HG03025 (cell line): ENCODE measurements around the gene RNF138.
"Not testable (repeated sequence)": the region's sequence is repeated elsewhere in the genome, so short reads cannot be mapped to it uniquely, and the experiment has no call there.

Experiments
- ATAC-seq: cut with Tn5 transposase; IDR thresholded peaks from one replicate; pipeline ENCODE4 v1.9.1; 2021; ENCODE audit warnings: mild to moderate bottlenecking, moderate library complexity; ENCODE audit not compliant: unreplicated experiment, low FRiP score

RNF138 gene

DNA sequence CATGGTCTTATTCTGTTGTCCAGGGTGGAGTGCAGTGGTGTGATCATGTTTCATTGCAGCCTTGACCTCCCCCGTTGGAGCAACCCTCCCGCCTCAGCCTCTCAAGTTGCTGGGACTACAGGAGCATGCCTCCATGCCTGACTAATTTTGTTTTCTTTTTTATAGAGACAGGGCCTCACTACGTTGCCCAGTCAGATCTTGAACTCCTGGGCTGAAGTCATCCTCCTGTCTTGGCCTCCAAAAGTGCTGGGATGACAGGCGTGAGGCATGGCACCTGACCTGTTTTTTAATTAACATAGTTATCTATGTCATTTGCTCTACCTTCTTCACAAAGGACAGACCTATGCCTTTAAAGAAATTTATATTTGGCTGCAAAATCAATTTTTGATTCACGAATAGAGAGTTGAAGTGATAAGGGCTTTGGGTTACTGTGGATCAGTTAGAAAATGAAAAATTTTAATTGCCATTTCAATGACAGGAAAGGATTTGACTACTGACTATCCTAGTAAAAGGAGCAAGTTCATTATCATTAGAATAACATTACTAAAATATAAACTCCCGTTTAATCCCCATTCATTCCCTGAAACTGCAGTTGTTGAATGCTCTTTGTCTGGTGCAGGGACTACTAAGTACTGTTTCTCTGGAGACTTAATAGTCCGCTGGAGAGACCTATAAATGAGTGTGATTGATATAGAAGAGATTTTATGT lies 3.7 kb downstream of the RNF138 start:
- ATAC-seq, result no peak

GRCh38 chr18:32095900-32096229 lies 4.2 kb downstream of the RNF138 start:
- no peak for ATAC-seq

DNA sequence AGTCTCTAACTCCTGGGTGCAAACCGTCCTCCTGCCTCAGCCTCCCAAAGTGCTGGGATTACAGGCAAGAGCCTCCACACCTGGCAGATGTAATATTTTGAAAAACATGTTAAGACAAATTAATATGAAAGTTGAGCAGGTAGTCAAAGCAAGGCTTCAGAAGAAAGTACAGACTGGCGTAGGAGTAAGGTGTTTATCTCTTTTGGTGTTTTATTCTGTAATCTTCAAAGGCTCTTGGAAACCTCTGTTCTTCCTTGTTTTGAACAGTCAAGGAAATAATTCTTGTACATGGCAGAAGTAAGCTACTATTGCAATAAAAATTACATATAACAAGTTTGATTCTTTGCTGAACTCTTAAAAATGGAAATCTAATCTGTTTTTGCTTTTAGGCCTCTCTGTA lies 5.3 kb downstream of the RNF138 start:
- no peak for ATAC-seq

- ATAC-seq, result no peak
Measured at GRCh38 chr18:32104516-32104915, 12.8 kb downstream of the RNF138 start.

DNA sequence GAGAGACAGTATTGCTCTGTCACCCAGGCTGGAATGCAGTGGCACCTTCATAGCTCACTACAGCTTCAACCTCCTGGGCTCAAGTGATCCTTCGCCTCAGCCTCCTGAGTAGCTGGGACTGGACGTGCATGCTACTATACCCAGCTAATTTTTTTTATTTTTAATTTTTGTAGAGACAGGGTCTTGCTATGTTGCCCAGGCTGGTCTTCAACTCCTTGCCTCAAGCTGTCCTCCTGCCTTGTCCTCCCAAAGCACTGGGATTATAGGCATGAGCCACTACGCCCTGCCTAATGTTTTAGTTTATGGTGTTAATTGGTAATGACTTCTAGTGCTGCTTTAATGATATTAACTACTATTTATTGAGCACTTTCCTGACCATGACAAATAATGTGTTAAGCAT lies 18.3 kb downstream of the RNF138 start:
- no peak for ATAC-seq

GRCh38 chr18:32111706-32112105 lies 20.0 kb downstream of the RNF138 start:
- no peak for ATAC-seq

- no peak for ATAC-seq
Measured at GRCh38 chr18:32112826-32113225, 21.2 kb downstream of the RNF138 start.

DNA sequence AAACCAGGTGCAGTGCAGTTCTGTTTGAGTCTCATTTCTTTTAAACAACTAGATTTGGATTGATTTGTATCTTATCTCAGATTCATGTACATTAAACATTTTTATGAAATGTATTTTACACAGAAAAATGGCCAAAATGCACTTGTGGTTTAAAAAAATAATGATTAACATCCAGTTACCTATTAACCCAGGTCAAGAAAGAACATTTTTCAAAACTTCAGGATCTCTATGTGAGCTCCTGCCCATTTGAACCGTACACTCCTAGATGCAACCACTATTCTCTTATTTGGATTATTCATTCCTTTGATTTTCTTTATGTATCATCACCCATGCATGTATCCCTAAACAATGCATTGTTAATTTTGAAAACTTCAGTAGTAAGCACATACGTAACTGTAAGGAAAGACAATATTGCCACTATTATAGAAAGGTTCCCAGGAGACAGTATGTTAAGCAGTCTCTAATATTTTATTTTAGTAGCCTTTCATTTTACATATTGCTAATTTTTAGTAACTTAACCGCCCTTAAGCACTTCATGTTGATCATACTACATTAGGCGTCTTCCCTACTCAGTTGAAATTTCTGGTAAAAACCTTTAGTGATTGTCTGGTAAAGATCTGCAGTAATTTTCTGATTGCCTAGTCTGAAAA lies 22.7 kb downstream of the RNF138 start:
- ATAC-seq, result no peak

- ATAC-seq, result no peak
Measured at GRCh38 chr18:32122039-32122438, 30.4 kb downstream of the RNF138 start.

GRCh38 chr18:32126538-32126937 lies 34.9 kb downstream of the RNF138 start:
- no peak for ATAC-seq

DNA sequence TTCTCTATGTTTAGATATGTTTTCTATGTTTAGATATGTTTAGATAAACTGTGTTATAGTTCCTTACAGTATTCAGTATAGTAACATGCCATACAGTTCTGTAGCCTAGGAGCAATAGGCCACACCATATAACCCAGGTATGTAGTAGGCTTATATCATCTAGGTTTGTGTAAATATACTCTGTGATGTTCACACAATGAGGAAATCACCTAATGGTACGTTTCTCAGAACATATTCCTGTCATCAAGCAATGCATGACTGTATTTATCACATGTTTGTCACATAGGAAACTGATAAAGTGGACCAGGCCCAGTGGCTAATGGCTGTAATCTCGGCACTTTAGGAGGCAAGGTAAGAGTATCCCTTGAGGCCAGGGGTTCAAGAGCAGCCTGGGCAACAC lies 44.0 kb downstream of the RNF138 start:
- no peak for ATAC-seq

GRCh38 chr18:32138332-32138982 lies 46.8 kb downstream of the RNF138 start:
- ATAC-seq, result no peak

DNA sequence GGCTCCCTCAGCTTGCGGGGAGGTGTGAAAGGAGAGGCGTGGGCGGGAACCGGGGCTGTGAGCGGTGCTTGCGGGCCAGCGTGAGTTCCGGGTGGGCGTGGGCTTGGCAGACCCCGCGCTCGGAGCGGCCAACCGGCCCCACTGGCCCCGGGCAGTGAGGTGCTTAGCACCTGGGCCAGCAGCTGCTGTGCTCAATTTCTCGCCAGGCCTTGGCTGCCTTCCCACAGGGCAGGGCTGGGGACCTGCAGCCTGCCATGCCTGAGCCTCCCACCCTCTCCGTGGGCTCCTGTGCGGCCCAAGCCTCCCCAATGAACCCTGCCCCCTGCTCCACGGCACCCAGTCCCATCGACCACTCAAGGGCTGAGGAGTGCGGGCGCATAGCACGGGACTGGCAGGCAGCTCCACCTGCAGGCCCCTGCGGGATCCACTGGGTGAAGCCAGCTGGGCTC lies 48.2 kb downstream of the RNF138 start:
- no peak for ATAC-seq

DNA sequence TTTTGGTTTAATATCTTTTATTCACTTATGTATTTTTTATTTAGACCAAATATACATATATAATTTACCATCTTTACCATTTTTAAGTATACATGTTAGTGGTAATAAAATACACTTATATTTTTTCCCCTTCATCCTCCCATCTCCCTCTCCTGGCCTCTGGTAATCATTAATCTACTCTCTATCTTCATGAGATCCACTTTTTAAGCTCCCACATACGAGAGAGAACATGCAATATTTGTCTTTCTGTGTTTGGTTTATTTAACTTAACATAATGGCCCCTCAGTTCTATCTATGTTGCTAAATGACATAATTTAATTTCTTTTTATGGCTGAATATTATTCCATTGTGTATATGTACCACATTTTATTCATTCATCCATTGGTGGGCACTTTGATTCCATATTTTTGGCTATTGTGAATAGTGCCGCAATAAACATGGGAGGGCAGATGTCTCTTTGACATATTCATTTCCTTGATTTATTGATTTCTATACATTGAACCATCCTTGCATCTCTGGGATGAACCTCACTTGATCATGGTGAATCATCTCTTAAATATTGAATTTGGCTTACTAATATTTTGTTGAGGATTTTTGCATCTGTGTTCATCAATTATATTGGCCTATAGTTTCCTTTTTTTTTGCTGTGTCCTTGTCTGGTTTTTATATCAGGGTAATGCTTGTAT lies 56.7 kb downstream of the RNF138 start:
- no peak for ATAC-seq

- peak; percentile 73 for ATAC-seq
Measured at GRCh38 chr18:32152705-32153448, 61.2 kb downstream of the RNF138 start.

DNA sequence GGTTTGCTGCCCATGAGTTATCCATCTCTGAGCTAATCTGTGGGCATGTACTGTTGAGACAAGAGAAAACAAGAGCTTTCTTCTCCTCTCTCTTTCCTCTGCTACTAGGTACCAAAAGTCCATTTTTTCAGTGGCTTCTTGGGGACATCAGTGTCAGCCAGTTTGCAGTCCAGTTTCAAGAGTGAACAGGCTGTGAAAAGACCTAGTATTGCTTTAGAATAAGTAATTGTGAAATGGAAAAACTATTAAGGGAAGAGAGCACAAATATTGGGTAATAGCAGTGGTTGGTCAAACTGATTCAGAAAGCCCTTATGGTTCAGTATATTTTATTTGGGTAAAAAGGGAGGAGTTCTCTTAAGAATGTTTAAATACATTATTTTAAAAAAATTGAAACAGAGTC lies 65.2 kb downstream of the RNF138 start:
- no peak for ATAC-seq

DNA sequence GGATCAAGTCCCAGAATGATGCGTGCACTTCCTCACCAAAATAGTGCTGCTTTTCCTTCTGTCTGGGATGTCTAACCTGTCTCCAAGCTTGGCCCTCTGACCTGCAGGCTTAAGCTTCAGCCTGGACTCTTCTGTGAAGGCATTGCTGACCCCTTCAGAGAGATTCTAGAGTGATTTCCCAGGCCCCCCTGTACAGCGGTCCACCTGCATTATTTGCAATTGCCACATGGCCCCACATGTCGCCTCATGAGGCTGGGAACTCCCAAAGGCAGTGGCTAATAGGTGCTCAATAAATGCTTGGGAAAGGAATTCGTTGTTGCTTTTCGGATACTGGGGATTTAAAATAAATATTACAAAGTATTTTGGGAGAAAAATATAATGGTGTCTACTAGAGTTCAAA lies 65.9 kb downstream of the RNF138 start:
- ATAC-seq, result no peak

DNA sequence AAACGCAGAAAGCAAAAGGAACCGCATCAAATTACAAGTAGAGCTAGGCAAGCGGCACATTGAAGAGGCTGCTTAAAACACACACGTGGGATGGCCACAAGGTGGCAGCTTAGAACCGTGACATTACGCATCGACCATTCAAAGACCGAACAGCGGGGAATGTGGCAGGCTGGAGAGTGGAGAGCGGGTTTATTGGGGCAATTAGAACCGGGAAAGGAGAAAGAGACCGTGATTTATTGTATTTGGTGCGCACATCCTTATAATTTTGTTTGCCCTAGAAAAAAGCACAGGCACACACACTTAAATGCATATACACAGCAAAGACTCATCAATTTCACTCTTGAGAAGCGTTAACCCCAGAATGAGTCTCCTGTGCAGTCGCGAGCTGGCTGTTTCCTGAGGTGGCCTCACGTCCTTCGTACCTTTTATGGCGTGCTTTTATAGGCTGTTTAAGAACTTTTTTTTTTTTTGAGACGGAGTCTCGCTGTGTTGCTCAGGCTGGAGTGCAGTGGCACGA lies 66.5 kb downstream of the RNF138 start:
- ATAC-seq, result peak; percentile 93

DNA sequence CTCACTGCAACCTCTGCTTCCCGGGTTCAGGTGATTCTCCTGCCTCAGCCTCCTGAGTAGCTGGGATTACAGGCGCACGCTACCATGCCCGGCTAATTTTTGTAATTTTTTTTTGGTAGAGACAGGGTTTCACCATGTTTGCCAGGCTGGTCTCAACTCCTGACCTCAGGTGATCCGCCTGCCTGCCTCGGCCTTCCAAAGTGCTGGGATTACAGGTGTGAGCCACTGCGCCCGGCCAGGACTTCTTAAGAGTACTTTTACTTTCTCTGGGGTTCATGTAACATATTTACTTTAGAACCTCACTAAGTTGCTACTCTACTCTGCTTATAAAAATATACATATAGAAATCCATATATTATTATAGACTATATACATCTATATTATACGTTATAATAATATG lies 67.0 kb downstream of the RNF138 start:
- ATAC-seq, result not testable (repeated sequence)

DNA sequence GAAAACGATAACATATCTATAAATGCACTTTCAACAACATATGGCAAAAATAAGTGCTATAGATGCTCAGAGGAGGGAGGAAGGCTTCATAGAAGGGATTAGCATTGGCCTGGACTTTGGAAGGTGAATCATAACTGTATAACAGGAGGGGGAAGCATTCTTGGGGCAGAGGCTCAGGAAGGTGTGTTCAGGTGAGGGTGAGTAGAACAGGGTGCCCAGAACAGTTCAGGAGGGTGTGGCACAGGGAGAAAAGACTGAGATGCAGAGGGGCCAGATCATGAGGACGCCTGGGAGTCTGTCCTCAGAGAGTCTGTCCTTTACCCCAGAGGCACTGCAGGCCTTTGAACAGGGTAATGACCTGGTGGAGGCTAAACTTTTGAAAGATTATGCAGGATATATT lies 68.9 kb downstream of the RNF138 start:
- ATAC-seq, result no peak
